ENCODE results near the gene ZNF213. TPM values are rescaled to one million over a fixed set of nuclear protein-coding genes. Genes with fewer than 3 reads are reported as not detected.

The ZNF213 gene
- total RNA-seq, 1 experiment from 2014 or later: 20.7 TPM

GRCh38 chr16:3099395-3099731 lies 35.5 kb upstream of the ZNF213 start:
- peaks cover 6% of the 10 kb centered on the region for H3K4me1 Mint-ChIP-seq (ENCODE audit: insufficient read depth, unreplicated experiment)
- TF ChIP-seq CTCF (IDR thresholded peaks at IDR 0.05; ENCODE audit: unreplicated experiment): no peak
- ChIA-PET CTCF (interaction anchor here (0.6 to 2.4 kb wide), 5 partner anchors 22 to 978 kb away, joined by 3 to 8 read pairs (median 5); no protein-coding TSS in a partner anchor), POLR2A (interaction anchor here (1.3 to 2.2 kb wide), 4 partner anchors 12 to 40 kb away, joined by 3 to 6 read pairs (median 4); no protein-coding TSS in a partner anchor)
- no peak overlapping the region for H3K27ac Mint-ChIP-seq (ENCODE audit: low read depth, unreplicated experiment)
- no peak for DNase-seq (ENCODE audit: unreplicated experiment)
- no peaks in the 10 kb centered on the region for H3K36me3 Mint-ChIP-seq (ENCODE audit: insufficient read depth, unreplicated experiment)
- no peaks in the 10 kb centered on the region for H3K9me3 Mint-ChIP-seq (ENCODE audit: unreplicated experiment)
- H3K27me3 Mint-ChIP-seq (ENCODE audit: insufficient read depth, unreplicated experiment): no peaks in the 10 kb centered on the region
- intact Hi-C loops (cut with micrococcal nuclease): no loop called here
- no TSS peak for BruUV-seq (replicated peaks)
- H3K4me3 Mint-ChIP-seq (ENCODE audit: unreplicated experiment): no peak overlapping the region

- no TSS peak for BruUV-seq (replicated peaks)
- intact Hi-C loops (cut with micrococcal nuclease): no loop called here
- ChIA-PET CTCF (interaction anchor here (0.6 to 2.4 kb wide), 5 partner anchors 24 to 979 kb away, joined by 3 to 8 read pairs (median 5); no protein-coding TSS in a partner anchor), POLR2A (interaction anchor here (1.3 to 2.2 kb wide), 3 partner anchors 12 to 41 kb away, joined by 3 to 6 read pairs (median 4); no protein-coding TSS in a partner anchor)
- Mint-ChIP-seq H3K4me3 (ENCODE audit: unreplicated experiment) (peak overlapping the region; percentile 64), H3K9me3 (ENCODE audit: unreplicated experiment) (no peaks in the 10 kb centered on the region), H3K27ac (ENCODE audit: low read depth, unreplicated experiment) (no peak overlapping the region), H3K27me3 (ENCODE audit: insufficient read depth, unreplicated experiment) (no peaks in the 10 kb centered on the region), H3K36me3 (ENCODE audit: insufficient read depth, unreplicated experiment) (no peaks in the 10 kb centered on the region), H3K4me1 (ENCODE audit: insufficient read depth, unreplicated experiment) (peaks cover 6% of the 10 kb centered on the region)
- TF ChIP-seq CTCF (IDR thresholded peaks at IDR 0.05; ENCODE audit: unreplicated experiment): no peak
- DNase-seq (ENCODE audit: unreplicated experiment): peak; percentile 92
Measured at GRCh38 chr16:3099732-3100499, 34.9 kb upstream of the ZNF213 start.

- peaks cover 6% of the 10 kb centered on the region for H3K4me1 Mint-ChIP-seq (ENCODE audit: insufficient read depth, unreplicated experiment)
- peak; percentile 53 for DNase-seq (ENCODE audit: unreplicated experiment)
- H3K9me3 Mint-ChIP-seq (ENCODE audit: unreplicated experiment): no peaks in the 10 kb centered on the region
- intact Hi-C loops (cut with micrococcal nuclease): no loop called here
- peaks cover 6% of the 10 kb centered on the region for H3K36me3 Mint-ChIP-seq (ENCODE audit: insufficient read depth, unreplicated experiment)
- no peaks in the 10 kb centered on the region for H3K27me3 Mint-ChIP-seq (ENCODE audit: insufficient read depth, unreplicated experiment)
- H3K27ac Mint-ChIP-seq (ENCODE audit: low read depth, unreplicated experiment): no peak overlapping the region
- no peak overlapping the region for H3K4me3 Mint-ChIP-seq (ENCODE audit: unreplicated experiment)
- peak; percentile 57 for TF ChIP-seq CTCF (IDR thresholded peaks at IDR 0.05; ENCODE audit: unreplicated experiment)
- CTCF ChIA-PET: interaction anchor here (0.7 to 2.4 kb wide), 5 partner anchors 10 to 153 kb away, joined by 3 to 10 read pairs (median 4); no protein-coding TSS in a partner anchor
- no TSS peak for BruUV-seq (replicated peaks)
- POLR2A ChIA-PET: interaction anchor here (1.0 to 2.2 kb wide), 2 partner anchors 28 to 42 kb away, joined by 5 to 6 read pairs; no protein-coding TSS in a partner anchor
Measured at GRCh38 chr16:3101018-3101840, 33.6 kb upstream of the ZNF213 start.
